HEK293T (cell line): ENCODE results near the gene UVSSA.

Experiments
- BHLHE40 ChIP-seq: fragments of 450-650 bp; IDR thresholded peaks from 2 replicates; pipeline ENCODE4 v1.6.1; 2016; ENCODE audit warnings: mild to moderate bottlenecking, moderate library complexity, borderline replicate concordance
- ELF4 ChIP-seq: fragments of 450-650 bp; IDR thresholded peaks from 2 replicates; pipeline ENCODE4 v1.6.1; 2017; ENCODE audit warnings: antibody characterized with exemption
- FOXA1 ChIP-seq: fragments of 450-650 bp; IDR thresholded peaks from 2 replicates; pipeline ENCODE4 v1.6.1; 2016; ENCODE audit warnings: mild to moderate bottlenecking
- FOXM1 ChIP-seq: fragments of 450-650 bp; IDR thresholded peaks from 2 replicates; pipeline ENCODE4 v1.6.1; 2017; ENCODE audit warnings: mild to moderate bottlenecking, borderline replicate concordance
- NFRKB ChIP-seq: fragments of 450-650 bp; IDR thresholded peaks from 2 replicates; pipeline ENCODE4 v1.6.1; 2016; ENCODE audit warnings: mild to moderate bottlenecking, moderate library complexity
- SP1 ChIP-seq: fragments of 450-650 bp; IDR thresholded peaks from 2 replicates; pipeline ENCODE4 v1.6.1; 2017
- TARDBP ChIP-seq: fragments of 450-650 bp; IDR thresholded peaks from 2 replicates; pipeline ENCODE4 v1.6.1; 2016
- TF ChIP-seq, protein P1 (sequence below): fragments of 450-650 bp; IDR thresholded peaks from 2 replicates; pipeline ENCODE4 v1.6.1; 2016

DNA sequence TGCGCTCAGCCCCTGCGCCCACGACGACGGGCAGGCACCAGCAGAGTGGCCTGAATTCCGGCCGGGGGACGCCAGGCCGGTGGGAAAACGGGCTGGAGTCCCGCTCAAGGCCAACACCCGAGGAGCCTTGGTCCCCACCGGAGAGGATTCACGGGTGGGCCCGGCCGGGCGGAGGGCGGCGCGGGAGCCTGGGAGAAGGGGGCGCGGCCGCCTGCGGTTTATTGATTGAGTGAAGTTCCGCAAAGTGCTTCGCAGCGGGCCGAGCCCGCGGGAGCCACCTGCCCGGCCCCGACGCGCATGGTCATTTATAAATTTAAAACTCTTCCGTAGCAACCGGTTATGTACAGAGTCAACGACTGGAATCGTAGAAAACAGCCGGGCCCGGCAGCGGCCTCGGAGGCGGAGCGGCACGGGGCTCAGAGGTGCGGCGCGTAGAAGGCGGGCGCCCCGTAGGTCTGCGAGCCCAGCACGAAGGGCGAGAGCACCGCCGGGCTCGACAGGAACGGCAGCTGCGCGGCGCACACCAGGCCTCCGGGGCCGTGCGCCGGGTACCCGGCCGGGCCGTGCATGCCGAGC lies 55.6 kb downstream of the UVSSA start:
- TF ChIP-seq NFRKB (no peak), TARDBP (no peak), BHLHE40 (no peak), FOXM1 (no peak), SP1 (no peak), ELF4 (no peak), FOXA1 (no peak)
- TF ChIP-seq, protein P1, sequence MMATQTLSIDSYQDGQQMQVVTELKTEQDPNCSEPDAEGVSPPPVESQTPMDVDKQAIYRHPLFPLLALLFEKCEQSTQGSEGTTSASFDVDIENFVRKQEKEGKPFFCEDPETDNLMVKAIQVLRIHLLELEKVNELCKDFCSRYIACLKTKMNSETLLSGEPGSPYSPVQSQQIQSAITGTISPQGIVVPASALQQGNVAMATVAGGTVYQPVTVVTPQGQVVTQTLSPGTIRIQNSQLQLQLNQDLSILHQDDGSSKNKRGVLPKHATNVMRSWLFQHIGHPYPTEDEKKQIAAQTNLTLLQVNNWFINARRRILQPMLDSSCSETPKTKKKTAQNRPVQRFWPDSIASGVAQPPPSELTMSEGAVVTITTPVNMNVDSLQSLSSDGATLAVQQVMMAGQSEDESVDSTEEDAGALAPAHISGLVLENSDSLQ: no peak
